DOHH2 (cell line): ENCODE results near the gene MRGPRF.

Source experiments
- H3F3A ChIP-seq: fragments of 200-600 bp; sonication (generic), shearing (Covaris generic); 2 replicates; pipeline ENCODE4 v1.6.0; 2016; ENCODE audit warnings: antibody characterized with exemption, mild to moderate bottlenecking; ENCODE audit not compliant: control insufficient read depth, insufficient read depth
- H3K27ac ChIP-seq: fragments of 200-600 bp; sonication (generic); 2 replicates; pipeline ENCODE4 v1.5.1; 2014; ENCODE audit warnings: low read depth, mild to moderate bottlenecking, low read length, moderate library complexity
- H3K27me3 ChIP-seq: fragments of 200-600 bp; sonication (generic); 2 replicates; pipeline ENCODE4 v1.6.1; 2014; ENCODE audit warnings: mild to moderate bottlenecking, low read length, mixed read lengths; ENCODE audit not compliant: control insufficient read depth
- H3K36me3 ChIP-seq: fragments of 200-600 bp; sonication (generic); 2 replicates; pipeline ENCODE4 v1.6.1; 2014; ENCODE audit warnings: mild to moderate bottlenecking, low read length, moderate library complexity, mixed read lengths; ENCODE audit not compliant: control insufficient read depth
- H3K4me1 ChIP-seq: fragments of 200-600 bp; sonication (generic); 2 replicates; pipeline ENCODE4 v1.6.1; 2014; ENCODE audit warnings: mild to moderate bottlenecking, low read length, mixed read lengths; ENCODE audit not compliant: control insufficient read depth
- H3K4me2 ChIP-seq: fragments of 200-600 bp; sonication (generic); 2 replicates; pipeline ENCODE4 v1.6.0; 2014; ENCODE audit warnings: mild to moderate bottlenecking, low read length, moderate library complexity
- H3K4me3 ChIP-seq: fragments of 200-600 bp; sonication (generic); 2 replicates; pipeline ENCODE4 v1.5.1; 2014; ENCODE audit warnings: mild to moderate bottlenecking, low read length, mixed read lengths
- H3K79me2 ChIP-seq: fragments of 200-600 bp; sonication (generic); 2 replicates; pipeline ENCODE4 v1.6.1; 2014; ENCODE audit warnings: mild to moderate bottlenecking, low read length, mixed read lengths; ENCODE audit not compliant: control insufficient read depth
- H3K9me2 ChIP-seq: fragments of 200-600 bp; sonication (generic); replicated peaks from 2 replicates; pipeline ENCODE4 v1.6.1; 2014; ENCODE audit warnings: mild to moderate bottlenecking, low read length, mixed read lengths; ENCODE audit not compliant: control insufficient read depth
- H3K9me3 ChIP-seq: fragments of 200-600 bp; sonication (generic); 2 replicates; pipeline ENCODE4 v1.6.1; 2014; ENCODE audit warnings: antibody characterized with exemption, low read length, mixed read lengths; ENCODE audit not compliant: control insufficient read depth, insufficient read depth
- H4K20me1 ChIP-seq: fragments of 200-600 bp; sonication (generic); 2 replicates; pipeline ENCODE4 v1.6.0; 2014; ENCODE audit warnings: low read depth, mild to moderate bottlenecking, antibody characterized with exemption, low read length, moderate library complexity; ENCODE audit not compliant: control insufficient read depth, insufficient read depth
- EZH2phosphoT487 ChIP-seq: fragments of 200-600 bp; sonication (generic); IDR thresholded peaks from 2 replicates; pipeline ENCODE4 v1.6.1; 2017; ENCODE audit warnings: borderline replicate concordance, mild to moderate bottlenecking, antibody characterized with exemption, low read length, moderate library complexity, mixed read lengths
- TF ChIP-seq, protein P1 (sequence below): fragments of 200-600 bp; sonication (generic); IDR thresholded peaks from one replicate; pipeline ENCODE4 v1.5.1; 2014; ENCODE audit warnings: antibody characterized with exemption, mild to moderate bottlenecking, low read depth, low read length; ENCODE audit not compliant: poor library complexity, severe bottlenecking

The MRGPRF gene

DNA sequence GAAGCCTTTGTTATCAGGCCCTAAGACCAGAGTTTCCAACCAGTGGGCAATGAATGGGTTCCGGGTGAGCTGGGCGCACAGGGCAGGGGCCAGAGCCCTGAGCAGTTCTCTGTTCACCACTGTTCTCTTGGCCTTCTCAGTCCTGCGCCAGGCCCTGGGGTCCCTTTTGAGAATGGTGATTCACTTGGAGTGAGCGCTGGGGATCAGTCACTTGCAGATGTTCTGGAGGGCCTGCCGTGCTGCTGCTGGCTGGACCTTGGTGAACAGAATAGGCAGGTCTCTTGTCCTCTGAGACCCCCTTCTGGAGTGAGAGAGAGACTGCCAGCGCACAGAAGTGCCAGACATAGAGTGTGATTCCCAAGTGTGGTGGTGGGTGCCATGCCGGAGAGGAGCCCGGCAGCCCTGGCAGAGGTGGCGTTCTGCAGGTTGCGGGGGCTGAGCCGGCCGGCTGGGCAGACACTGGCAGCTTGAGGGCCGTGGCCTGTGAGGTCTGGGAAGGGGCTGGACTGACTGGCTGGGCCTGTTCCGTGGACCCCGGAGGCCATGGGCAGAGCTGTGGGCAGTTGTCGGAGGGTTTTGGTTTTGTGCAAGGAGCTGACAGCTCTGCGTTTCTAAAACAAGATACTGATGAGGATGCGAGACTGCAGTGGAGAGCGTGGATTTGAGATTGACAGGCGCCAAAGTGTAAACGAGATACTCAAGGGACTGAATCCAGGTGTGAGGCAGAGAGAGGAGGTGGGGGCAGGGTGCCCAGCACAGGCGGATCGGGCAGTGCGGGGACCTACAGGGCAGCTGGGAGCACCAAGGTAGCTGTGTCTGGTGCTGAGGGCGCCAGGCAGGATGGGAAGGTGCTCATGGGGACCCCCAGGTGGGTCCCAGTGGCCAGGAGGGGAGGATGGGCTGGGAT is 48.0 kb upstream of the MRGPRF start:
- Histone ChIP-seq H3K4me2 (no peak overlapping the region), H4K20me1 (no peaks in the 10 kb centered on the region), H3K4me1 (peaks cover 11% of the 10 kb centered on the region), H3K36me3 (peaks cover 6% of the 10 kb centered on the region; the same call in 1 of the 2 replicates), H3K27me3 (no peaks in the 10 kb centered on the region), H3K9me3 (no peaks in the 10 kb centered on the region), H3K79me2 (peaks cover 7% of the 10 kb centered on the region), H3K9me2 (no peaks in the 10 kb centered on the region), H3F3A (no peaks in the 10 kb centered on the region; the same call in 1 of the 2 replicates), H3K4me3 (no peak overlapping the region), H3K27ac (no peak overlapping the region)
- TF ChIP-seq EZH2phosphoT487, result no peak
- TF ChIP-seq, protein P1, sequence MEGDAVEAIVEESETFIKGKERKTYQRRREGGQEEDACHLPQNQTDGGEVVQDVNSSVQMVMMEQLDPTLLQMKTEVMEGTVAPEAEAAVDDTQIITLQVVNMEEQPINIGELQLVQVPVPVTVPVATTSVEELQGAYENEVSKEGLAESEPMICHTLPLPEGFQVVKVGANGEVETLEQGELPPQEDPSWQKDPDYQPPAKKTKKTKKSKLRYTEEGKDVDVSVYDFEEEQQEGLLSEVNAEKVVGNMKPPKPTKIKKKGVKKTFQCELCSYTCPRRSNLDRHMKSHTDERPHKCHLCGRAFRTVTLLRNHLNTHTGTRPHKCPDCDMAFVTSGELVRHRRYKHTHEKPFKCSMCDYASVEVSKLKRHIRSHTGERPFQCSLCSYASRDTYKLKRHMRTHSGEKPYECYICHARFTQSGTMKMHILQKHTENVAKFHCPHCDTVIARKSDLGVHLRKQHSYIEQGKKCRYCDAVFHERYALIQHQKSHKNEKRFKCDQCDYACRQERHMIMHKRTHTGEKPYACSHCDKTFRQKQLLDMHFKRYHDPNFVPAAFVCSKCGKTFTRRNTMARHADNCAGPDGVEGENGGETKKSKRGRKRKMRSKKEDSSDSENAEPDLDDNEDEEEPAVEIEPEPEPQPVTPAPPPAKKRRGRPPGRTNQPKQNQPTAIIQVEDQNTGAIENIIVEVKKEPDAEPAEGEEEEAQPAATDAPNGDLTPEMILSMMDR, result no peak

- peaks cover 3% of the 10 kb centered on the region; the same call in 1 of the 2 replicates for H4K20me1 ChIP-seq
- peaks cover 22% of the 10 kb centered on the region for H3K4me1 ChIP-seq
- peaks cover 10% of the 10 kb centered on the region for H3K79me2 ChIP-seq
Measured at GRCh38 chr11:69059985-69060384, 46.9 kb upstream of the MRGPRF start.

GRCh38 chr11:69059429-69059828 is 46.4 kb upstream of the MRGPRF start:
- Histone ChIP-seq H3K4me1 (peaks cover 27% of the 10 kb centered on the region), H3K79me2 (peaks cover 14% of the 10 kb centered on the region), H3K27ac (no peak overlapping the region), H3K4me3 (no peak overlapping the region), H3K9me2 (no peaks in the 10 kb centered on the region), H3K27me3 (no peaks in the 10 kb centered on the region), H3K36me3 (peaks cover 19% of the 10 kb centered on the region), H4K20me1 (peaks cover 3% of the 10 kb centered on the region; the same call in 1 of the 2 replicates), H3F3A (no peaks in the 10 kb centered on the region; the same call in 1 of the 2 replicates), H3K4me2 (no peak overlapping the region), H3K9me3 (no peaks in the 10 kb centered on the region)
- no peak for TF ChIP-seq EZH2phosphoT487
- TF ChIP-seq, protein P1, result no peak

More at GRCh38 chr11:69059985-69060384, 46.9 kb upstream of the MRGPRF start:
- H3K9me3 ChIP-seq, result no peaks in the 10 kb centered on the region
- H3F3A ChIP-seq, result no peaks in the 10 kb centered on the region; the same call in 1 of the 2 replicates
- H3K4me3 ChIP-seq, result no peak overlapping the region
- no peaks in the 10 kb centered on the region for H3K9me2 ChIP-seq
- no peak overlapping the region for H3K4me2 ChIP-seq
- no peak for TF ChIP-seq EZH2phosphoT487
- no peak overlapping the region for H3K27ac ChIP-seq
- H3K36me3 ChIP-seq, result peaks cover 14% of the 10 kb centered on the region
- no peaks in the 10 kb centered on the region for H3K27me3 ChIP-seq
